ENCODE results near the gene RTEL1. TPM values are rescaled to one million over a fixed set of nuclear protein-coding genes. Genes with fewer than 3 reads are reported as not detected.
A peak's percentile ranks its signal among the peaks of the same experiment; 100 is the strongest.

RTEL1 gene
- total and polyA plus RNA-seq, 2 donors (not counting 1 experiment from before 2014, with no cell fraction given), result 15.1 to 32.6 TPM

GRCh38 chr20:63642527-63643247 lies 15.4 kb upstream of the RTEL1 start:
- Histone ChIP-seq H2AFZ (ENCODE audit: insufficient read depth, low read depth, low read length, poor library complexity, severe bottlenecking) (peak overlapping the region; percentile 63), H3K4me1 (ENCODE audit: control insufficient read depth in 2 of 2, insufficient read depth in 2 of 2, low read length in 2 of 2) (peaks cover 17 to 34% of the 10 kb centered on the region in 2 donors), H4K20me1 (ENCODE audit: control insufficient read depth, insufficient read depth, low read length, poor library complexity, severe bottlenecking) (no peaks in the 10 kb centered on the region), H3K9me3 (ENCODE audit: control extremely low read depth in 1 of 3, control insufficient read depth in 2 of 3, insufficient read depth in 1 of 3, low read length in 2 of 3) (peaks cover 0 to 3% (median 0%) of the 10 kb centered on the region in 3 donors), H3K4me2 (replicated peaks; ENCODE audit: low read depth, low read length, poor library complexity, severe bottlenecking) (peak overlapping the region; percentile 92), H3K27ac (ENCODE audit: low read length in 2 of 2) (peak overlapping the region; percentile 76 to 91), H3K36me3 (replicated peaks in 1 of 2; ENCODE audit: control extremely low read depth in 1 of 2, control insufficient read depth in 1 of 2, extremely low read depth in 1 of 2, insufficient read depth in 2 of 2, low read length in 1 of 2) (no peaks in the 10 kb centered on the region), H3K9ac (ENCODE audit: low read length) (peak overlapping the region; percentile 51), H3K27me3 (replicated peaks in 1 of 4; ENCODE audit: control extremely low read depth in 1 of 4, control insufficient read depth in 3 of 4, insufficient read depth in 4 of 4, low read length in 3 of 4) (no peaks in the 10 kb centered on the region), H3K79me2 (ENCODE audit: control insufficient read depth, insufficient read depth, low read length) (peaks cover 17% of the 10 kb centered on the region), H3K4me3 (ENCODE audit: control extremely low read depth in 1 of 5, extremely low read depth in 1 of 5, insufficient read depth in 1 of 5, low read depth in 2 of 5, low read length in 4 of 5) (peak overlapping the region in 4 of 5 experiments; percentile 14 to 51 (median 32))
- 41% methylated on average over 23 of the region's 29 CpGs for WGBS (ENCODE audit: insufficient coverage)
- POLR2A ChIA-PET, result interaction anchor here (0.5 to 4.0 kb wide), 16 partner anchors 8 to 221 kb away, joined by 3 to 92 read pairs (median 6); partner anchors contain the start of genes GMEB2, HELZ2, RTEL1 and STMN3
- Mint-ChIP-seq H3K4me3 (peak overlapping the region; percentile 71), H3K27me3 (peaks cover 4% of the 10 kb centered on the region), H3K9me3 (ENCODE audit: insufficient read depth) (peaks cover 2% of the 10 kb centered on the region), H3K4me1 (peaks cover 22% of the 10 kb centered on the region), H3K27ac (peak overlapping the region; percentile 86)
- CTCF ChIA-PET, result interaction anchor here (1.0 to 2.1 kb wide), 20 partner anchors 9 to 222 kb away, joined by 3 to 30 read pairs (median 6); partner anchors contain the start of genes ARFRP1, GMEB2, PTK6 and RTEL1
- intact Hi-C loops (cut with micrococcal nuclease), result loop anchor here (1.0 to 5.0 kb wide), 4 partner anchors 16 to 222 kb away; partner anchors contain the start of gene RTEL1
- TF ChIP-seq CTCF (IDR thresholded peaks at IDR 0.05) (no peak), EZH2 (IDR thresholded peaks at IDR 0.05; ENCODE audit: borderline replicate concordance, insufficient read depth, low read depth, low read length, poor library complexity, severe bottlenecking) (no peak)
- no peak for ATAC-seq (ENCODE audit: low read depth)
- DNase-seq, result no peak

GRCh38 chr20:63643499-63643898 lies 14.6 kb upstream of the RTEL1 start:
- CTCF ChIA-PET, result interaction anchor here (1.4 to 1.8 kb wide), 2 partner anchors 32 to 62 kb away, joined by 3 to 5 read pairs; no protein-coding TSS in a partner anchor
- Mint-ChIP-seq H3K4me3 (peak overlapping the region; percentile 71), H3K9me3 (ENCODE audit: insufficient read depth) (peaks cover 2% of the 10 kb centered on the region), H3K27ac (peak overlapping the region; percentile 82), H3K27me3 (peaks cover 4% of the 10 kb centered on the region), H3K4me1 (peaks cover 18% of the 10 kb centered on the region)
- Histone ChIP-seq H2AFZ (ENCODE audit: insufficient read depth, low read depth, low read length, poor library complexity, severe bottlenecking) (no peak overlapping the region), H3K36me3 (replicated peaks in 1 of 2; ENCODE audit: control extremely low read depth in 1 of 2, control insufficient read depth in 1 of 2, extremely low read depth in 1 of 2, insufficient read depth in 2 of 2, low read length in 1 of 2) (no peaks in the 10 kb centered on the region), H3K27ac (ENCODE audit: low read length in 2 of 2) (no peak overlapping the region), H3K9ac (ENCODE audit: low read length) (no peak overlapping the region), H3K4me3 (ENCODE audit: control extremely low read depth in 1 of 5, extremely low read depth in 1 of 5, insufficient read depth in 1 of 5, low read depth in 2 of 5, low read length in 4 of 5) (no peak overlapping the region), H3K4me1 (ENCODE audit: control insufficient read depth in 2 of 2, insufficient read depth in 2 of 2, low read length in 2 of 2) (peaks cover 11 to 26% of the 10 kb centered on the region in 2 donors), H3K79me2 (ENCODE audit: control insufficient read depth, insufficient read depth, low read length) (peaks cover 12% of the 10 kb centered on the region), H3K4me2 (replicated peaks; ENCODE audit: low read depth, low read length, poor library complexity, severe bottlenecking) (no peak overlapping the region), H3K9me3 (ENCODE audit: control extremely low read depth in 1 of 3, control insufficient read depth in 2 of 3, insufficient read depth in 1 of 3, low read length in 2 of 3) (no peaks in the 10 kb centered on the region), H3K27me3 (replicated peaks in 1 of 4; ENCODE audit: control extremely low read depth in 1 of 4, control insufficient read depth in 3 of 4, insufficient read depth in 4 of 4, low read length in 3 of 4) (no peaks in the 10 kb centered on the region), H4K20me1 (ENCODE audit: control insufficient read depth, insufficient read depth, low read length, poor library complexity, severe bottlenecking) (no peaks in the 10 kb centered on the region)
- WGBS (ENCODE audit: insufficient coverage), result 96% methylated on average over 7 of the region's 10 CpGs
- TF ChIP-seq CTCF (IDR thresholded peaks at IDR 0.05) (no peak), EZH2 (IDR thresholded peaks at IDR 0.05; ENCODE audit: borderline replicate concordance, insufficient read depth, low read depth, low read length, poor library complexity, severe bottlenecking) (no peak)
- POLR2A ChIA-PET, result interaction anchor here (1.1 kb wide), 1 partner anchor 15 kb away, joined by 3 read pairs; the partner anchor contains the start of gene RTEL1
- DNase-seq (no peak), ATAC-seq (ENCODE audit: low read depth) (no peak)
- intact Hi-C loops (cut with micrococcal nuclease), result loop anchor here (5.0 kb wide), 1 partner anchor 61 kb away; no protein-coding TSS in a partner anchor
